Raji (cell line): ENCODE measurements around the gene NCKIPSD.
A peak's percentile ranks its signal among the peaks of the same experiment; 100 is the strongest.

Experiments
- POLR2A ChIP-seq: IDR thresholded peaks from 2 replicates; pipeline ENCODE4 v1.6.1; 2011; ENCODE audit warnings: low read depth, low read length, control low read depth; ENCODE audit not compliant: insufficient read depth

The NCKIPSD gene

GRCh38 chr3:48685603-48686511 lies at the start of gene NCKIPSD:
Gene NCKIPSD (minus strand): TSS chr3:48685915. CDS start chr3:48685807, 108 bp downstream.
- peak; percentile 99 for TF ChIP-seq POLR2A

- TF ChIP-seq POLR2A, result no peak
Observed at GRCh38 chr3:48727511-48727910, 41.8 kb upstream of the NCKIPSD start.

- no peak for TF ChIP-seq POLR2A
Observed at GRCh38 chr3:48723725-48724124, 38.0 kb upstream of the NCKIPSD start.

GRCh38 chr3:48716982-48717746 lies 31.4 kb upstream of the NCKIPSD start, which contains the start of gene IP6K2:
Gene IP6K2 (minus strand): TSS chr3:48717221. CDS start chr3:48695291, 21,930 bp downstream.
- TF ChIP-seq POLR2A, result peak; percentile 79

- no peak for TF ChIP-seq POLR2A
Observed at GRCh38 chr3:48716508-48716981, 30.8 kb upstream of the NCKIPSD start.

- TF ChIP-seq POLR2A, result no peak
Observed at GRCh38 chr3:48715174-48715800, 29.6 kb upstream of the NCKIPSD start.

GRCh38 chr3:48711727-48712126 lies 26.0 kb upstream of the NCKIPSD start:
- TF ChIP-seq POLR2A, result no peak

- TF ChIP-seq POLR2A, result no peak
Observed at GRCh38 chr3:48709051-48709461, 23.3 kb upstream of the NCKIPSD start.

GRCh38 chr3:48708481-48708889 lies 22.8 kb upstream of the NCKIPSD start:
- TF ChIP-seq POLR2A, result no peak

- TF ChIP-seq POLR2A, result no peak
Observed at GRCh38 chr3:48707157-48707556, 21.4 kb upstream of the NCKIPSD start.

GRCh38 chr3:48702320-48702920 lies 16.7 kb upstream of the NCKIPSD start:
- no peak for TF ChIP-seq POLR2A

- TF ChIP-seq POLR2A, result no peak
Observed at GRCh38 chr3:48700731-48701405, 15.2 kb upstream of the NCKIPSD start.

- TF ChIP-seq POLR2A, result no peak
Observed at GRCh38 chr3:48698891-48699290, 13.2 kb upstream of the NCKIPSD start.

GRCh38 chr3:48697952-48698351 lies 12.2 kb upstream of the NCKIPSD start:
- no peak for TF ChIP-seq POLR2A
